Epithelial cell of proximal tubule (primary cell): ENCODE measurements around the gene KNG1. TPM values are rescaled to one million over a fixed set of nuclear protein-coding genes. Genes with fewer than 3 reads are reported as not detected.

ENCODE experiments used
- DNase-seq: peaks from one replicate; pipeline ENCODE4 v3.0.0-alpha.2; 2011; ENCODE audit warnings: low read depth
- H3K4me3 ChIP-seq: 2 replicates; pipeline ENCODE4 v1.5.1; 2011; ENCODE audit warnings: low read depth, mild to moderate bottlenecking, low read length
- CTCF ChIP-seq: conservative IDR thresholded peaks from 2 replicates; pipeline ENCODE4 v1.5.1; 2012; ENCODE audit warnings: low read depth, mild to moderate bottlenecking, low read length
- total RNA-seq: library from RNA; depleted of rRNA; stranded (reverse); fragments of >200 nt; gene quantifications from 2 replicates; pipeline ENCODE4 v1.2.3, GENCODE V29; 2015

The KNG1 gene
- total RNA-seq, 1 donor from 2014 or later, result not detected

- H3K4me3 ChIP-seq, result peak overlapping the region; percentile 86
- DNase-seq, result no peak
- TF ChIP-seq CTCF, result no peak
These were observed 68.4 kb downstream of the KNG1 start for GRCh38 chr3:186785495-186786018.

GRCh38 chr3:186786922-186787321 lies 69.8 kb downstream of the KNG1 start:
- no peak for TF ChIP-seq CTCF
- no peak for DNase-seq
- peak overlapping the region; percentile 86 for H3K4me3 ChIP-seq

- TF ChIP-seq CTCF, result no peak
- no peak overlapping the region for H3K4me3 ChIP-seq
- no peak for DNase-seq
These were observed 70.7 kb downstream of the KNG1 start for GRCh38 chr3:186787642-186788481.

- no peak for TF ChIP-seq CTCF
- no peak overlapping the region for H3K4me3 ChIP-seq
- DNase-seq, result no peak
These were observed 71.6 kb downstream of the KNG1 start for GRCh38 chr3:186788482-186789370.

GRCh38 chr3:186789554-186790260 lies 72.5 kb downstream of the KNG1 start:
- H3K4me3 ChIP-seq, result no peak overlapping the region
- no peak for DNase-seq
- TF ChIP-seq CTCF, result no peak

GRCh38 chr3:186790261-186790981 lies 73.3 kb downstream of the KNG1 start:
- DNase-seq, result no peak
- no peak overlapping the region for H3K4me3 ChIP-seq
- no peak for TF ChIP-seq CTCF
